ENCODE data around the gene PRADC1. TPM values are rescaled to one million over a fixed set of nuclear protein-coding genes. Genes with fewer than 3 reads are reported as not detected.
"Not testable (repeated sequence)": the region's sequence is repeated elsewhere in the genome, so short reads cannot be mapped to it uniquely, and the experiment has no call there.

PRADC1 gene
- total RNA-seq, 1 donor from 2014 or later = 2.2 TPM

- DNase-seq (ENCODE audit: low spot score) = no peak
These were observed 29.9 kb downstream of the PRADC1 start for GRCh38 chr2:73203055-73203681.

GRCh38 chr2:73202156-73203054 is 30.6 kb downstream of the PRADC1 start, which contains the start of gene NOTO:
Gene NOTO, plus strand, starts transcription at chr2:73202574. Its CDS starts 93 bp downstream, at chr2:73202667.
- DNase-seq (ENCODE audit: low spot score) = peak; percentile 6

- DNase-seq (ENCODE audit: low spot score) = not testable (repeated sequence)
These were observed 32.8 kb downstream of the PRADC1 start for GRCh38 chr2:73200281-73200680.

GRCh38 chr2:73197579-73197978 is 35.5 kb downstream of the PRADC1 start:
- no peak for DNase-seq (ENCODE audit: low spot score)

GRCh38 chr2:73187549-73187948 is 45.5 kb downstream of the PRADC1 start:
- no peak for DNase-seq (ENCODE audit: low spot score)

- no peak for DNase-seq (ENCODE audit: low spot score)
These were observed 47.1 kb downstream of the PRADC1 start for GRCh38 chr2:73185965-73186364.

Other genes with a start within 250 kb of the PRADC1 start
- 19.0 TPM for gene SFXN5, start 161.5 kb downstream of the PRADC1 start, total RNA-seq (ENCODE audit: insufficient read depth, low replicate concordance)
- gene RAB11FIP5, start 120.3 kb downstream of the PRADC1 start, total RNA-seq (ENCODE audit: insufficient read depth, low replicate concordance) = 21.4 TPM
- 3.4 TPM for gene NOTO, start 30.7 kb downstream of the PRADC1 start, total RNA-seq (ENCODE audit: insufficient read depth, low replicate concordance)
- gene SMYD5, start 19.0 kb downstream of the PRADC1 start, total RNA-seq (ENCODE audit: insufficient read depth, low replicate concordance) = 50.1 TPM
- 111 TPM for gene CCT7, start 1.1 kb upstream of the PRADC1 start, total RNA-seq (ENCODE audit: insufficient read depth, low replicate concordance)
- 1.2 TPM for gene FBXO41, start 51.2 kb upstream of the PRADC1 start, total RNA-seq (ENCODE audit: insufficient read depth, low replicate concordance)
- 1.4 TPM for gene EGR4, start 60.3 kb upstream of the PRADC1 start, total RNA-seq (ENCODE audit: insufficient read depth, low replicate concordance)
- 36.4 TPM for gene ALMS1, start 152.6 kb upstream of the PRADC1 start, total RNA-seq (ENCODE audit: insufficient read depth, low replicate concordance)